HEK293 (cell line): ENCODE measurements around the gene CD44.

Source experiments
- BCL6B ChIP-seq: fragments of 450-650 bp; formaldehyde crosslinking; IDR thresholded peaks from 2 replicates; pipeline ENCODE4 v1.5.1; 2017; ENCODE audit warnings: missing biosample characterization, missing genetic modification characterization
- CTCF ChIP-seq: fragments of 450-650 bp; formaldehyde crosslinking; IDR thresholded peaks from 2 replicates; pipeline ENCODE4 v1.5.1; 2016; ENCODE audit warnings: missing biosample characterization, missing genetic modification characterization
- HOXA7 ChIP-seq: sonication (generic); formaldehyde crosslinking; IDR thresholded peaks from 2 replicates; pipeline ENCODE4 v1.8.1; 2022; ENCODE audit warnings: missing genetic modification reagents, borderline replicate concordance
- PRDM4 ChIP-seq: fragments of 450-650 bp; formaldehyde crosslinking; IDR thresholded peaks from 2 replicates; pipeline ENCODE4 v1.5.1; 2017; ENCODE audit warnings: missing biosample characterization, missing genetic modification characterization
- RBAK ChIP-seq: fragments of 450-650 bp; formaldehyde crosslinking; IDR thresholded peaks from 2 replicates; pipeline ENCODE4 v1.5.1; 2016; ENCODE audit warnings: missing biosample characterization, missing genetic modification characterization
- TCF7L2 ChIP-seq: IDR thresholded peaks from 2 replicates; pipeline ENCODE4 v1.6.1; 2011; ENCODE audit warnings: low read depth, mild to moderate bottlenecking, inconsistent platforms, low read length, moderate library complexity, borderline replicate concordance
- ZBTB17 ChIP-seq: fragments of 450-650 bp; formaldehyde crosslinking; IDR thresholded peaks from 2 replicates; pipeline ENCODE4 v1.5.1; 2016; ENCODE audit warnings: missing biosample characterization, missing genetic modification characterization
- ZNF423 ChIP-seq: fragments of 450-650 bp; formaldehyde crosslinking; IDR thresholded peaks from 2 replicates; pipeline ENCODE4 v1.5.1; 2016; ENCODE audit warnings: missing biosample characterization, missing genetic modification characterization
- ZNF521 ChIP-seq: fragments of 450-650 bp; formaldehyde crosslinking; IDR thresholded peaks from 2 replicates; pipeline ENCODE4 v1.5.1; 2017; ENCODE audit warnings: missing biosample characterization, mild to moderate bottlenecking, missing genetic modification characterization
- ZNF621 ChIP-seq: fragments of 450-650 bp; formaldehyde crosslinking; IDR thresholded peaks from 2 replicates; pipeline ENCODE4 v1.5.1; 2017; ENCODE audit warnings: missing biosample characterization, missing genetic modification characterization

GRCh38 chr11:35104655-35105054, 34.3 kb upstream of the CD44 start:
- no peak for TF ChIP-seq HOXA7 (CRISPR knock-in tag)
- TF ChIP-seq ZNF423 (tag by site-specific recombination): no peak
- TF ChIP-seq BCL6B (tag by site-specific recombination): no peak
- no peak for TF ChIP-seq TCF7L2
- TF ChIP-seq ZNF621: no peak
- no peak for TF ChIP-seq RBAK
- no peak for TF ChIP-seq ZBTB17
- no peak for TF ChIP-seq CTCF
- no peak for TF ChIP-seq PRDM4
- no peak for TF ChIP-seq ZNF521 (tag by site-specific recombination)
